ENCODE results near the gene ZNF576. TPM values are rescaled to one million over a fixed set of nuclear protein-coding genes. Genes with fewer than 3 reads are reported as not detected.

ZNF576 gene
- total and polyA plus RNA-seq, 9 of the 15 experiments (the other 6 are each of a cell fraction or from before 2014, with no cell fraction given), result 6.8 to 18.2 (median 12.2) TPM

DNA sequence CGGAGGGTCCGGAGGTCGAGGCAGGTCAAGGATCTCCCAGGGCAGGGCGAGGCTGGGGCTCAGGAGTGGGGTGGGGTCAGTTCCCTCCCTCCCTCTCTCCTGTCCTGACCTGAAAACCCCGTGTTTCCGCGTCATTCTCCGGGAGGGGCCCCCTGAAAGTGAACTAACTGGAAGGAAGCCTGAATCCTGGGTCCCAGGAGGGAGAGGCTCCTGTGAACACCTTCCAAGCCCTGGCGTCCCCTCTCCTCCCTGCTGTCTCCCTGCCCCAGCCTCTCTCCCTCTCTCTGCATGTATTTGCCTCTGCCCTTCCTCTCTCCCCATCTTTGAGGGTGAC, 44.0 kb downstream of the ZNF576 start:
- intact Hi-C loops (cut with micrococcal nuclease), result no loop called here
- DNase-seq (ENCODE audit: extremely low read depth in 1 of 4, low spot score in 3 of 4) (no peak), FAIRE-seq (no peak), ATAC-seq (no peak)
- Histone ChIP-seq H3K4me1 (replicated peaks in 1 of 2; ENCODE audit: control insufficient read depth in 2 of 2, insufficient read depth in 2 of 2, low read length in 2 of 2) (peaks cover 11 to 25% of the 10 kb centered on the region in 2 experiments; a peak in 4 of 5 replicates), H3K27ac (ENCODE audit: extremely low read depth, low read depth, low read length) (no peak overlapping the region), H3K9me3 (replicated peaks; ENCODE audit: control insufficient read depth, insufficient read depth, low read depth, low read length) (no peaks in the 10 kb centered on the region), H3K79me2 (ENCODE audit: control insufficient read depth, insufficient read depth, low read length) (no peaks in the 10 kb centered on the region), H3K36me3 (ENCODE audit: control insufficient read depth, insufficient read depth, low read length) (no peaks in the 10 kb centered on the region), H3K27me3 (ENCODE audit: control insufficient read depth in 2 of 2, insufficient read depth in 2 of 2, low read length in 2 of 2) (peaks cover 9% of the 10 kb centered on the region in 2 experiments), H4K20me1 (replicated peaks; ENCODE audit: control insufficient read depth, insufficient read depth, low read length) (no peaks in the 10 kb centered on the region), H2AFZ (ENCODE audit: low read depth, low read length) (peak overlapping the region; percentile 89), H3K9ac (ENCODE audit: insufficient read depth in 1 of 2, low read depth in 2 of 2, low read length in 2 of 2) (peak overlapping the region in 1 of 2 experiments; percentile 92; a peak in 2 of 4 replicates), H3K9me1 (ENCODE audit: control insufficient read depth, insufficient read depth, low read length) (no peaks in the 10 kb centered on the region), H3K4me3 (peak overlapping the region; percentile 44), H3K4me2 (ENCODE audit: insufficient read depth, low read length) (peak overlapping the region; percentile 74)
- in situ Hi-C loops (cut with MboI), result no loop called here
- ChIA-PET POLR2A (interaction anchor here (0.6 to 1.1 kb wide), 2 partner anchors 8 to 31 kb away, joined by 3 read pairs; no protein-coding TSS in a partner anchor), CTCF (ENCODE audit: low intra/inter-chr PET ratio) (no interaction called here)
- BruUV-seq (replicated peaks), result no TSS peak
- WGBS (ENCODE audit: insufficient coverage, low coverage, missing lambda C conversion rate), result 0% methylated on average over 1 of the region's 9 CpGs
- TF ChIP-seq SNIP1 (IDR thresholded peaks at IDR 0.05; ENCODE audit: low read depth), result no peak
- TF ChIP-seq, protein P1, sequence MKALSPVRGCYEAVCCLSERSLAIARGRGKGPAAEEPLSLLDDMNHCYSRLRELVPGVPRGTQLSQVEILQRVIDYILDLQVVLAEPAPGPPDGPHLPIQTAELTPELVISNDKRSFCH (CRISPR knock-in tag; IDR thresholded peaks at IDR 0.05), result no peak
- TF ChIP-seq, protein P1 (tag; IDR thresholded peaks at IDR 0.05), result 0 out of 2 replicates have a peak, but pooled peaks have one; percentile 10

DNA sequence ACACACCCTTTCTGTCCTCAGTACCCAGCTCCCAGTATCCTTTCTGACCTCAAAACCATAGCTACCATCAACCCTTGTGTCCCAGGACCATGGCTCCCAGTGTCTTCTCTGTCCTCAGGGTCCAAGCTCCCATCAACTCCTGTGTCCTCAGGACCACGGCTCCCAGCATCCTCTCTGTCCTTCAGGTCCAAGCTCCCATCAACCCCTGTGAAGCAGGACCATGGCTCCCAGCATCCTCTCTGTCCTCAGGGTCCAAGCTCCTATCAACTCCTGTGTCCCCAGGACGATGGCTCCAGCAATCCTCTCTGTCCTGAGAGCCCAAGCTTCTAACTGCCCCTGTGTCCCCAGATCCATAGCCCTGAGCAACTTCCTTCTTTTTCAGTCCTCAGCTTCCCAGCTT, 44.9 kb downstream of the ZNF576 start:
- WGBS (ENCODE audit: insufficient coverage, low coverage, missing lambda C conversion rate), result 0% methylated on average over 2 of the region's 2 CpGs
- ATAC-seq (peak; percentile 52; the same call in 2 of the 3 replicates), FAIRE-seq (peak; percentile 63), DNase-seq (ENCODE audit: extremely low read depth in 1 of 4, low spot score in 3 of 4) (peak in 1 of 4 experiments; percentile 26)
- Histone ChIP-seq H3K79me2 (ENCODE audit: control insufficient read depth, insufficient read depth, low read length) (no peaks in the 10 kb centered on the region), H3K27me3 (ENCODE audit: control insufficient read depth in 2 of 2, insufficient read depth in 2 of 2, low read length in 2 of 2) (peaks cover 9% of the 10 kb centered on the region in 2 experiments), H3K4me3 (no peak overlapping the region), H3K9ac (ENCODE audit: insufficient read depth in 1 of 2, low read depth in 2 of 2, low read length in 2 of 2) (no peak overlapping the region), H3K9me3 (replicated peaks; ENCODE audit: control insufficient read depth, insufficient read depth, low read depth, low read length) (no peaks in the 10 kb centered on the region; the same call in 1 of the 2 replicates), H3K9me1 (ENCODE audit: control insufficient read depth, insufficient read depth, low read length) (no peaks in the 10 kb centered on the region), H3K36me3 (ENCODE audit: control insufficient read depth, insufficient read depth, low read length) (no peaks in the 10 kb centered on the region), H3K4me2 (ENCODE audit: insufficient read depth, low read length) (no peak overlapping the region), H2AFZ (ENCODE audit: low read depth, low read length) (no peak overlapping the region), H4K20me1 (replicated peaks; ENCODE audit: control insufficient read depth, insufficient read depth, low read length) (no peaks in the 10 kb centered on the region), H3K27ac (ENCODE audit: extremely low read depth, low read depth, low read length) (no peak overlapping the region), H3K4me1 (replicated peaks in 1 of 2; ENCODE audit: control insufficient read depth in 2 of 2, insufficient read depth in 2 of 2, low read length in 2 of 2) (peaks cover 9 to 17% of the 10 kb centered on the region in 2 experiments; a peak in 3 of 5 replicates)
- intact Hi-C loops (cut with micrococcal nuclease) (no loop called here), in situ Hi-C loops (cut with MboI) (no loop called here)
- BruUV-seq (replicated peaks), result no TSS peak
- POLR2A ChIA-PET, result interaction anchor here (0.7 to 1.2 kb wide), 3 partner anchors 9 to 308 kb away, joined by 3 read pairs; no protein-coding TSS in a partner anchor
- CTCF ChIA-PET (ENCODE audit: low intra/inter-chr PET ratio), result no interaction called here
- no peak for TF ChIP-seq ZNF445 (CRISPR knock-in tag; IDR thresholded peaks at IDR 0.05; ENCODE audit: low read depth)
- no peak for TF ChIP-seq SNRNP70 (optimal IDR thresholded peaks at IDR 0.05; ENCODE audit: low read depth, low read length)
- TF ChIP-seq CTBP1 (IDR thresholded peaks at IDR 0.05; ENCODE audit: borderline replicate concordance), result peak; percentile 41; the same call in 1 of the 2 replicates
- no peak for TF ChIP-seq DACH1 (IDR thresholded peaks at IDR 0.05; ENCODE audit: partially characterized antibody)
- 0 out of 2 replicates have a peak, but pooled peaks have one; percentile 34 for TF ChIP-seq ZNF143 (CRISPR knock-in tag; IDR thresholded peaks at IDR 0.05)
- TF ChIP-seq, protein P2, sequence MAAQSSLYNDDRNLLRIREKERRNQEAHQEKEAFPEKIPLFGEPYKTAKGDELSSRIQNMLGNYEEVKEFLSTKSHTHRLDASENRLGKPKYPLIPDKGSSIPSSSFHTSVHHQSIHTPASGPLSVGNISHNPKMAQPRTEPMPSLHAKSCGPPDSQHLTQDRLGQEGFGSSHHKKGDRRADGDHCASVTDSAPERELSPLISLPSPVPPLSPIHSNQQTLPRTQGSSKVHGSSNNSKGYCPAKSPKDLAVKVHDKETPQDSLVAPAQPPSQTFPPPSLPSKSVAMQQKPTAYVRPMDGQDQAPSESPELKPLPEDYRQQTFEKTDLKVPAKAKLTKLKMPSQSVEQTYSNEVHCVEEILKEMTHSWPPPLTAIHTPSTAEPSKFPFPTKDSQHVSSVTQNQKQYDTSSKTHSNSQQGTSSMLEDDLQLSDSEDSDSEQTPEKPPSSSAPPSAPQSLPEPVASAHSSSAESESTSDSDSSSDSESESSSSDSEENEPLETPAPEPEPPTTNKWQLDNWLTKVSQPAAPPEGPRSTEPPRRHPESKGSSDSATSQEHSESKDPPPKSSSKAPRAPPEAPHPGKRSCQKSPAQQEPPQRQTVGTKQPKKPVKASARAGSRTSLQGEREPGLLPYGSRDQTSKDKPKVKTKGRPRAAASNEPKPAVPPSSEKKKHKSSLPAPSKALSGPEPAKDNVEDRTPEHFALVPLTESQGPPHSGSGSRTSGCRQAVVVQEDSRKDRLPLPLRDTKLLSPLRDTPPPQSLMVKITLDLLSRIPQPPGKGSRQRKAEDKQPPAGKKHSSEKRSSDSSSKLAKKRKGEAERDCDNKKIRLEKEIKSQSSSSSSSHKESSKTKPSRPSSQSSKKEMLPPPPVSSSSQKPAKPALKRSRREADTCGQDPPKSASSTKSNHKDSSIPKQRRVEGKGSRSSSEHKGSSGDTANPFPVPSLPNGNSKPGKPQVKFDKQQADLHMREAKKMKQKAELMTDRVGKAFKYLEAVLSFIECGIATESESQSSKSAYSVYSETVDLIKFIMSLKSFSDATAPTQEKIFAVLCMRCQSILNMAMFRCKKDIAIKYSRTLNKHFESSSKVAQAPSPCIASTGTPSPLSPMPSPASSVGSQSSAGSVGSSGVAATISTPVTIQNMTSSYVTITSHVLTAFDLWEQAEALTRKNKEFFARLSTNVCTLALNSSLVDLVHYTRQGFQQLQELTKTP (IDR thresholded peaks at IDR 0.05; ENCODE audit: low read depth in 1 of 2, partially characterized antibody in 2 of 2), result peak in 1 of 2 experiments; percentile 90
- no peak for TF ChIP-seq ZBTB17 (CRISPR knock-in tag; IDR thresholded peaks at IDR 0.05)
- TF ChIP-seq RB1 (IDR thresholded peaks at IDR 0.05; ENCODE audit: low read depth), result no peak
